Measurements from ENCODE around the gene MBD2.
"Not testable (repeated sequence)": the region's sequence is repeated elsewhere in the genome, so short reads cannot be mapped to it uniquely, and the experiment has no call there.

Gene MBD2

DNA sequence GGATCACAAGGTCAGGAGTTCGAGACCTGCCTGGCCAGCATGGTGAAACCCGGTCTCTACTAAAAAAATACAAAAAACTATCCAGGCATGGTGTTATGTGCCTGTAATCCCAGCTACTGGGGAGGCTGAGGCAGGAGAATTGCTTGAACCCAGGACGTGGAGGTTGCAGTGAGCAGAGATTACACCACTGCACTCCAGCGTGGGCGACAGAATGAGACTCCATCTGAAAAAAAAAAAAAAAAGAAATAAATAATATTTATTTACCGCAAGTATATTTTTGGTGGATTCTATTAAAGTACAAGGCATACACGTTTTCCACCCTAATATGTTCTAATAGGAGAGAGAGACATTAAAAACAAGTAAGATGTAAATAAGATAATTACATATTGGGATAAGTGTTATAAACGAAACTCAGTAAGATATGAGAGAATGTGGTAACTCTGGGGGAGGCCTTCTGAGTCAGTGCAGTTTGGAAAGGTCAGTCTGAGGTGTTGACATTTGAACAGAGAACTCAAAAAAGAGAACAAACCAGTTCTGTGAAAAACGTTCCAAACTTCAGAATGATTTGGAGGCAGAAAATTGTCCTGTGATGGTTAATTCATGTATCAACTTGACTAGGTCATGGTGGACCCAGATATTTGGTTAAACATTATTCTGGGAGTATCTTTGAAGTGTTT lies 36.1 kb upstream of the MBD2 start:
- Histone ChIP-seq H3K36me3 (ENCODE audit: low read length) (no peaks in the 10 kb centered on the region), H3K9ac (ENCODE audit: low read length) (no peak overlapping the region), H4K20me1 (ENCODE audit: low read depth, low read length) (no peaks in the 10 kb centered on the region), H3F3A (ENCODE audit: insufficient read depth) (no peaks in the 10 kb centered on the region), H3K9me2 (replicated peaks; ENCODE audit: insufficient read depth, low read length) (no peaks in the 10 kb centered on the region), H2AFZ (ENCODE audit: low read depth, low read length, severe bottlenecking) (no peak overlapping the region), H3K9me3 (ENCODE audit: insufficient read depth, low read length) (no peaks in the 10 kb centered on the region), H3K79me2 (ENCODE audit: insufficient read depth, low read length) (no peaks in the 10 kb centered on the region), H3K4me3 (ENCODE audit: insufficient read depth, low read length, poor library complexity, severe bottlenecking) (no peak overlapping the region), H3K27me3 (ENCODE audit: low read length) (no peaks in the 10 kb centered on the region), H3K27ac (ENCODE audit: low read depth, low read length) (no peak overlapping the region), H3K4me2 (ENCODE audit: low read depth, low read length, poor library complexity, severe bottlenecking) (no peak overlapping the region)
- TF ChIP-seq EZH2phosphoT487 (conservative IDR thresholded peaks at IDR 0.05; ENCODE audit: low read length) = no peak
- TF ChIP-seq, protein P1, sequence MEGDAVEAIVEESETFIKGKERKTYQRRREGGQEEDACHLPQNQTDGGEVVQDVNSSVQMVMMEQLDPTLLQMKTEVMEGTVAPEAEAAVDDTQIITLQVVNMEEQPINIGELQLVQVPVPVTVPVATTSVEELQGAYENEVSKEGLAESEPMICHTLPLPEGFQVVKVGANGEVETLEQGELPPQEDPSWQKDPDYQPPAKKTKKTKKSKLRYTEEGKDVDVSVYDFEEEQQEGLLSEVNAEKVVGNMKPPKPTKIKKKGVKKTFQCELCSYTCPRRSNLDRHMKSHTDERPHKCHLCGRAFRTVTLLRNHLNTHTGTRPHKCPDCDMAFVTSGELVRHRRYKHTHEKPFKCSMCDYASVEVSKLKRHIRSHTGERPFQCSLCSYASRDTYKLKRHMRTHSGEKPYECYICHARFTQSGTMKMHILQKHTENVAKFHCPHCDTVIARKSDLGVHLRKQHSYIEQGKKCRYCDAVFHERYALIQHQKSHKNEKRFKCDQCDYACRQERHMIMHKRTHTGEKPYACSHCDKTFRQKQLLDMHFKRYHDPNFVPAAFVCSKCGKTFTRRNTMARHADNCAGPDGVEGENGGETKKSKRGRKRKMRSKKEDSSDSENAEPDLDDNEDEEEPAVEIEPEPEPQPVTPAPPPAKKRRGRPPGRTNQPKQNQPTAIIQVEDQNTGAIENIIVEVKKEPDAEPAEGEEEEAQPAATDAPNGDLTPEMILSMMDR (IDR thresholded peaks at IDR 0.05; ENCODE audit: insufficient read depth, low read length, poor library complexity, severe bottlenecking) = no peak

DNA sequence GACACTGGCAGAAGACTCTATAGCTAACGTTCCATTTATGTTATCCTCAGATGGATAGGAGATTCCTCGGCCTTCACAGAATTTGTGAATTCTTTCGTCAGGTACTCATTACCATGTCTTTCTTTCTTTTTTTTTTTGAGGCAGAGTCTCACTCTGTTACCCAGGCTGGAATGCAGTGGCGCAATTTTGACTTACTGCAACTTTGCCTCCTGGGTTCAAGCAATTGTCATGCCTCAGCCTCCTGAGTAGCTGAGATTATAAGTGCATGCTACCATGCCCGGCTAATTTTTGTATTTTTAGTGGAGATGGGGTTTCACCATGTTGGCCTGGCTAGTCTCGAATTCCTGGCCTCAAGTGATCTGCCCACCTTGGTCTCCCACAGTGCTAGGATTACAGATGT lies 33.3 kb upstream of the MBD2 start:
- not testable (repeated sequence) for H3K4me3 ChIP-seq (ENCODE audit: insufficient read depth, low read length, poor library complexity, severe bottlenecking)

DNA sequence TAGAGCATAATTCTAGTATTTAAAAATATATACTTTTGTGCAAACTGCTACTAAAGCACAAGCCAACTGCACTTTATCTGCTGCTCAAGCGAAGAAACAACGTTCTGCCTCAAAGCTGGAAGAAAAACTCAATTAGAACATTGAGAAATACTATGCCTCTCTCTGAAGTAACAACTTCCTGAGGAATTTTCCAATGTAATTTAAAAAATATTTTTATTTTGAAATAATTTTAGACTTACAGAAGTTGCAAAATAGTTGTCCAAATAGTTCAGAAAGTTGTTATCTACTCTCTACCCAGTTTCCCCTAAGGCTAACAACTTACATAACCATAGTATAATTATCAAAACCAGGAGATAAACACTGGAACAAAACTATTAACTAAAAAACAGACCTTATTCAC lies 32.5 kb upstream of the MBD2 start:
- no peaks in the 10 kb centered on the region for H3K9me3 ChIP-seq (ENCODE audit: insufficient read depth, low read length)
- no peak overlapping the region for H3K4me3 ChIP-seq (ENCODE audit: insufficient read depth, low read length, poor library complexity, severe bottlenecking)
- H3K27ac ChIP-seq (ENCODE audit: low read depth, low read length) = no peak overlapping the region
- H3F3A ChIP-seq (ENCODE audit: insufficient read depth) = no peaks in the 10 kb centered on the region
- H4K20me1 ChIP-seq (ENCODE audit: low read depth, low read length) = no peaks in the 10 kb centered on the region
- H3K79me2 ChIP-seq (ENCODE audit: insufficient read depth, low read length) = no peaks in the 10 kb centered on the region
- H3K27me3 ChIP-seq (ENCODE audit: low read length) = no peaks in the 10 kb centered on the region
- no peak for TF ChIP-seq EZH2phosphoT487 (conservative IDR thresholded peaks at IDR 0.05; ENCODE audit: low read length)
- no peak overlapping the region for H3K9ac ChIP-seq (ENCODE audit: low read length)
- H2AFZ ChIP-seq (ENCODE audit: low read depth, low read length, severe bottlenecking) = no peak overlapping the region
- H3K9me2 ChIP-seq (replicated peaks; ENCODE audit: insufficient read depth, low read length) = no peaks in the 10 kb centered on the region
- no peaks in the 10 kb centered on the region for H3K36me3 ChIP-seq (ENCODE audit: low read length)
- no peak overlapping the region for H3K4me2 ChIP-seq (ENCODE audit: low read depth, low read length, poor library complexity, severe bottlenecking)

More for the DNA sequence above, 33.3 kb upstream of the MBD2 start:
- H3K27me3 ChIP-seq (ENCODE audit: low read length); H3K9ac ChIP-seq (ENCODE audit: low read length); H4K20me1 ChIP-seq (ENCODE audit: low read depth, low read length); H3K79me2 ChIP-seq (ENCODE audit: insufficient read depth, low read length); H3K27ac ChIP-seq (ENCODE audit: low read depth, low read length); H3K4me2 ChIP-seq (ENCODE audit: low read depth, low read length, poor library complexity, severe bottlenecking); H3K36me3 ChIP-seq (ENCODE audit: low read length); H3K9me3 ChIP-seq (ENCODE audit: insufficient read depth, low read length); H3F3A ChIP-seq (ENCODE audit: insufficient read depth); H2AFZ ChIP-seq (ENCODE audit: low read depth, low read length, severe bottlenecking); H3K9me2 ChIP-seq (replicated peaks; ENCODE audit: insufficient read depth, low read length): not testable (repeated sequence)

GRCh38 chr18:54255141-54255540 lies 30.7 kb upstream of the MBD2 start:
- Histone ChIP-seq H3K36me3 (ENCODE audit: low read length) (no peaks in the 10 kb centered on the region), H3K4me2 (ENCODE audit: low read depth, low read length, poor library complexity, severe bottlenecking) (no peak overlapping the region), H4K20me1 (ENCODE audit: low read depth, low read length) (no peaks in the 10 kb centered on the region), H3K9ac (ENCODE audit: low read length) (no peak overlapping the region), H2AFZ (ENCODE audit: low read depth, low read length, severe bottlenecking) (no peak overlapping the region), H3K9me2 (replicated peaks; ENCODE audit: insufficient read depth, low read length) (no peaks in the 10 kb centered on the region), H3K27me3 (ENCODE audit: low read length) (no peaks in the 10 kb centered on the region), H3K79me2 (ENCODE audit: insufficient read depth, low read length) (no peaks in the 10 kb centered on the region), H3K9me3 (ENCODE audit: insufficient read depth, low read length) (no peaks in the 10 kb centered on the region), H3K4me3 (ENCODE audit: insufficient read depth, low read length, poor library complexity, severe bottlenecking) (no peak overlapping the region), H3F3A (ENCODE audit: insufficient read depth) (no peaks in the 10 kb centered on the region), H3K27ac (ENCODE audit: low read depth, low read length) (no peak overlapping the region)
- TF ChIP-seq, protein P1 (IDR thresholded peaks at IDR 0.05; ENCODE audit: insufficient read depth, low read length, poor library complexity, severe bottlenecking) = no peak
- TF ChIP-seq EZH2phosphoT487 (conservative IDR thresholded peaks at IDR 0.05; ENCODE audit: low read length) = no peak
